ENCODE measurements around the gene AOPEP.

The AOPEP gene

GRCh38 chr9:95085036-95085770 lies 358.7 kb downstream of the AOPEP start:
- Histone ChIP-seq H3K27ac (peak overlapping the region; percentile 72 to 85), H3K4me3 (no peak overlapping the region)
- DNase-seq (ENCODE audit: low spot score): no peak
- no peak for TF ChIP-seq CTCF (IDR thresholded peaks at IDR 0.05)

GRCh38 chr9:95085861-95086563 lies 359.5 kb downstream of the AOPEP start:
- Histone ChIP-seq H3K27ac (peak overlapping the region; percentile 69 to 85), H3K4me3 (peak overlapping the region; percentile 27)
- DNase-seq (ENCODE audit: low spot score): no peak
- TF ChIP-seq CTCF (IDR thresholded peaks at IDR 0.05): no peak

- peak overlapping the region; percentile 69 to 85 for H3K27ac ChIP-seq
- no peak for TF ChIP-seq CTCF (IDR thresholded peaks at IDR 0.05)
- H3K4me3 ChIP-seq: peak overlapping the region; percentile 27
- DNase-seq (ENCODE audit: low spot score): no peak
Observed at GRCh38 chr9:95086564-95086955, 360.1 kb downstream of the AOPEP start.

GRCh38 chr9:95087659-95088242 lies 361.3 kb downstream of the AOPEP start:
- no peak for DNase-seq (ENCODE audit: low spot score)
- TF ChIP-seq CTCF (IDR thresholded peaks at IDR 0.05): no peak
- Histone ChIP-seq H3K27ac (peak overlapping the region; percentile 89 to 96), H3K4me3 (no peak overlapping the region)

- no peak for TF ChIP-seq CTCF (IDR thresholded peaks at IDR 0.05)
- Histone ChIP-seq H3K27ac (peak overlapping the region; percentile 89 to 96), H3K4me3 (peak overlapping the region; percentile 17)
- DNase-seq (ENCODE audit: low spot score): no peak
Observed at GRCh38 chr9:95088421-95089161, 362.1 kb downstream of the AOPEP start.

- no peak for DNase-seq (ENCODE audit: low spot score)
- TF ChIP-seq CTCF (IDR thresholded peaks at IDR 0.05): no peak
- Histone ChIP-seq H3K27ac (peak overlapping the region; percentile 89 to 96), H3K4me3 (no peak overlapping the region)
Observed at GRCh38 chr9:95089257-95090022, 362.9 kb downstream of the AOPEP start.

Measured in coronary artery (tissue), 2 donors.